Central memory CD4-positive, alpha-beta T cell (primary cell): Measurements from ENCODE around the gene HAUS8.
"Not testable (repeated sequence)": the region's sequence is repeated elsewhere in the genome, so short reads cannot be mapped to it uniquely, and the experiment has no call there.

ENCODE experiments used
- DNase-seq: peaks from one replicate; pipeline ENCODE4 v3.0.0; 2022

HAUS8 gene

GRCh38 chr19:17101686-17102628, 26.7 kb upstream of the HAUS8 start:
- DNase-seq, result no peak

DNA sequence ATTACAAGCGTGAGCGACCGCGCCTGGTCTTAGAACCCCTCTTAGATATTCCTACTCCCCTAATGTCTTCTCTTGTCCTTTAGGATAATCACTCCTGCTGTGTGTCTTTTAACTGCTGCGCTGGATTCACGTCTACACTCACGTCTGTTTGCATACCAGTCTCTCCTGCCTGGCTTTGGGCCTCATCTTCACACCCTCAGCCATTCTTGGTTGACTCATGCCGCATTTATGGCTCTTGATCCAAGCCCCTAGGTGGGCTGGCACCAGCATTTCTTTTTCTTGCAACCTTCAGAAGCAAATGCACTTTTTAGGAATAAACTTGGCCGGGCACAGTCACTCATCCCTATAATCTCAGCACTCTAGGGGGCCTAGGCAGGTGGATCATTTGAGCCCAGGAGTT, 23.1 kb upstream of the HAUS8 start:
- no peak for DNase-seq

DNA sequence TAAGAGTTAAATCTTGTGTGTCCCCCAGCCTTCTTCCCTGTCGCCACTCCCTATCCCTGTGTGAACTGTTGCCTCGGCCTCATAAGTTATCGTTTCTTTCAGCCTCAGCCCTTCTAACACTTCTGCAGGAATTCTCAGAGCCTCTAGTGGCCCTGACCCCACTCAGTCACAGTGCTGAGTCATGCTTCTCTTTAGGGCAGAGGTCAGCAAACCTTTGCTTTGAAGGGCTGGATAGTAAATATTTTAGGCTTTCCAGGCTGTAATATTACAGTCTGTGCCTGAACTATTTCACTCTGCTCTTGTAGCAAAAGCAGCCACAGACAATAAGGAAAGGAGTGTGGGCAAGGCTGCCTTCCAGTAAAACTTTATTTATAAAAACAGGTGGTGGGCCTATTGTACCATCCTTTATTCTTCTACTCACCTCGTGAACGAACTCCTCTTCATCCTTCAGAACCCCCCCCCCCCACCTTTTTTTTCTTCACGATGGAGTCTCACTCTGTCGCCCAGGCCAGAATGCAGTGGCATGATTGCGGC, 22.4 kb upstream of the HAUS8 start:
- DNase-seq, result no peak

DNA sequence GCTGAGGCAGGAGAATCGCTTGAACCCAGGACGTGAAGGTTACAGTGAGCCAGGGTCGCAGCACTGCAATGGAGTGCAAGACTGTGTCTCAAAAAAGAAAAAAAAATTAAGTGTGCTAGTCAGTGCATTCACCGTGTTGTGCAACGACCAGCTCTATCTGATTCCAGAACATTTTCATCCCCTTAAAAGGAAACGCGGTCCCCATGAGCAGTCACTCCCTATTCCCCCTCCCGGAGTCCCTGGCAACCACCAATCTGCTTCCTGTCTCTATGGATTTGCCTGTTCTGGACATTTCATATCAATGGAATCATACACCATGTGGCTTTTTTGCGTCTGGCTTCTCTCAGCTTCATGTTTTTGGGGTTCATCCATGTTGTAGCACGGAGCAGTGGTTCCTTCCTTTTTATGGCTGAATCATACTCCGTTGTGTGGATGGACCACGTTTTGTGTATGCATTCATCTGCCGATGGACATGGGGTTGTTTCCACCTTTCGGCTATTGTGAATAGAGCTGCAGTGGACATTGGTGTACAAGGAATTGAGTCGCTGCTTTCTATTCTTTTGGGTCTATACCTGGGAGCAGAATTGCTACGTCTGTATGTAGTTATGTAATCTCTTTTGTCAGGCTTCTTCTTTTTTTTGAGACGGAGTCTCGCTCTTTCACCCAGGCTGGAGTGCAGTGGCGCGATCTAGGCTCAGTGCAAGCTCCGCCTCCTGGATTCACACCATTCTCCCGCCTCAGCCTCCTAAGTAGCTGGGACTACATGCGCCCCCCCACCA, 20.1 kb upstream of the HAUS8 start:
- no peak for DNase-seq

- not testable (repeated sequence) for DNase-seq
These were observed 19.4 kb upstream of the HAUS8 start for GRCh38 chr19:17094694-17095093.

DNA sequence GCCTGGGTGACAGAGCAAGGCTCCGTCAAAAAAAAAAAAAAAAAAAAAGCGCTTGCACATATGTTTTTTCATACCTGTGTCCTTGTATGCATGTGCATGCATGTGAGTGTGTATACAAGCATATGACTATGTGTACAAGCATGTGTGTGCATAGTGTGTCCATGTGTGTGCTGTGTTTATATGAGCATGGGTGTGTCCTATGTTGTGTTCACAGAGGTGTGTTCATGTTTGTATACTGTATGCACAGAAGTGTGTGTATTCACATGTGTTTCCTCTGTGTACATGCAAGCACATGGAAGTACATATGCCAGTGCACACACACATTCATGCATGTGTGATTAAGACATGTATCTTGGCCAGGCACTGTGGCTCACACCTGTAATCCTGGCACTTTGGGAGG, 17.4 kb upstream of the HAUS8 start:
- no peak for DNase-seq

GRCh38 chr19:17091758-17092333, 16.6 kb upstream of the HAUS8 start:
- no peak for DNase-seq

GRCh38 chr19:17090583-17090982, 15.3 kb upstream of the HAUS8 start:
- DNase-seq, result no peak

DNA sequence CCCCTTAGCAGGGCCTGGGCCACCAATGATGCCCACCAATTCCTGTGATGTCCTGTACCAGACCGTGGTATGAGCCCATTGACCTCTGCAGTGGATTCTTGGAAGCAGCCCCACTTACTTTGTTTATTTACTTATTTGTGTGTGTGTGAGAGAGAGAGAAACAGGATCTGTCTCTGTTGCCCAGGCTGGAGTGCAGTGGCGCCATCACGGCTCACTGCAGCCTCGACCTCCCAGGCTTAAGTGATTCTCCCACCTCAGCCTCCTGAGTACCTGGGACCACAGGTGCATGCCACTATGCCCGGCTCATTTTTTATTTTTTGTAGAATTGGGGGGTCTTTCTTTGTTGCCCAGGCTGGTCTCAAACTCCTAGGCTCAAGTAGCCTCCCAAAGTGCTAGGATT, 13.3 kb upstream of the HAUS8 start:
- no peak for DNase-seq

- DNase-seq, result no peak
These were observed 11.6 kb upstream of the HAUS8 start for GRCh38 chr19:17086834-17087233.

- DNase-seq, result no peak
These were observed 10.9 kb upstream of the HAUS8 start for GRCh38 chr19:17086120-17086519.

- DNase-seq, result no peak
These were observed 6.7 kb upstream of the HAUS8 start for GRCh38 chr19:17081672-17082630.

- DNase-seq, result no peak
These were observed 5.2 kb upstream of the HAUS8 start for GRCh38 chr19:17080440-17080801.

GRCh38 chr19:17079710-17080439, 4.6 kb upstream of the HAUS8 start:
- DNase-seq, result peak; percentile 56

DNA sequence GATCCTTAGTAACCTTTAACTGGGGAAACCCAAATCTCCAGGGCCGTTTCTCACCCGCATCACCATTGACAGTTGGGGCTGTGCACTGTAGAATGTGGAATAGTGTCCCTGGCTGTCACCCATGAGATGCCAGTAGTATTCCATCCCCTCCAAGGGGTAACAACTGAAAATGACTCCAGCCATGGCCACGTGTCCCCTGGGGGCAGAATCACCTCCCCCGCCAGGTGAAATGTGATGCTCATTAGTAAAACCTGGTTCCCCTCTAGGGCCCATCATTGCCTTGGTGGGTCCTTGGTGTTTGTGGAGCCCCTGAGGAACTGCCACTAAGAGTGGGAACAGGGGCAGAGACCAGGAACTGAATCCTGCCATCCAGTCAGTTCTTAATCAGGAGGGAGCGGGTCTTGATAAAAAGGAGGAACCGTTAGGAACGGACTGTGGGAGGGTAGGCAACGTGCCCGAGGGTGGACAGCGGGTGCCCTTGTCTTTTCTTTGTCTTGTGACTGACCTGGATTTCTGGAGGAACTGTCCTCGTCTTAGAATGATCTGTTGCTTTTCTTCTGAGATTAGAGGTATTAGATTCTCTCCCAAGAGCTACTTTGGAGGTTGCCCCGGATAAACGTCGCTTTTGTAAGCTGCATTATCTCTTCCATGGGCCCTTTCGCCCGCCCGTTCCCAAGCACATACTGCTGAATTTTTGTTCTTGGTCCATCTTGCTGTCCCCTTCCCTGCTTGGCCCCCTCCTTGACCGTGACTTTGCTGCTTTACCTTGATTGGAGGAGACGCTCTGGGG, 3.9 kb upstream of the HAUS8 start:
- no peak for DNase-seq

DNA sequence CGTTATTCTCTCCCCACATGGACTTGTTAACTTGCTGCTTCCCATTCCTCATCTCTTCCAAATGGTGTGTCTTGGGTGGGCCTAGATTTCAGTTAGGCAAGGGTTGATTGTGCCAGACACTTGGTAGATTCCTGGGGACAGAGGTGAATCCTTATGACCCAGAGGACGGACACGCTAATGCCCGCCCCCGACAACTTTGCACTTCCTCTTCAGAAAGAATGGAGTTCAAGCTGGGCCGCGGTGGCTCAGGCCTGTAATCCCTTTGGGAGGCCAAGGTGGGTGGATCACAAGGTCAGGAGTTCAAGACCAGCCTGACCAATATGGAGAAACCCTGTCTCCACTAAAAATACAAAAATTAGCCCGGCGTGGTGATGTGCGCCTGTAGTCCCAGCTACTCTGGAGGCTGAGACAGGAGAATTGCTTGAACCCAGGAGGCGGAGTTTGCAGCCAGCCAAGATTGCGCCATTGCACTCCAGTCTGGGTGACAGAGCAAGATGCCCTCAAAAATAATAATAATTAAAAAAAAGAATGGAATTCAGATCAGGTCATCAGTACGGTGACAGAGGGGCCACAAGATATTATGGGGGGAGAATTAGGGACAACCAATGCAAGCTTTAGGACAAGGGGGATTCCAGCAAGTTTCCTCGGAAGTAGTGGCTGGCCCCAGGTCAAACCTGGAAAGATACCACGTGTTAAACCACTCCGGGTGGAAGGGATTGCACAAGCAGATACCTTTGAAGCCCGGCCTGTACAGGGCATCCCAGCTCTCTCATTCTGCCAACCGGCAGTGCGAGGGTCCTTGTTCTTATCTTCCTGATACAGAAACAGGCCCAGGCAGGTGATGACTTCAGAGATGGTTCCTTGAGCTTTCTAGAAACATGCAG, 3.0 kb upstream of the HAUS8 start:
- no peak for DNase-seq

DNA sequence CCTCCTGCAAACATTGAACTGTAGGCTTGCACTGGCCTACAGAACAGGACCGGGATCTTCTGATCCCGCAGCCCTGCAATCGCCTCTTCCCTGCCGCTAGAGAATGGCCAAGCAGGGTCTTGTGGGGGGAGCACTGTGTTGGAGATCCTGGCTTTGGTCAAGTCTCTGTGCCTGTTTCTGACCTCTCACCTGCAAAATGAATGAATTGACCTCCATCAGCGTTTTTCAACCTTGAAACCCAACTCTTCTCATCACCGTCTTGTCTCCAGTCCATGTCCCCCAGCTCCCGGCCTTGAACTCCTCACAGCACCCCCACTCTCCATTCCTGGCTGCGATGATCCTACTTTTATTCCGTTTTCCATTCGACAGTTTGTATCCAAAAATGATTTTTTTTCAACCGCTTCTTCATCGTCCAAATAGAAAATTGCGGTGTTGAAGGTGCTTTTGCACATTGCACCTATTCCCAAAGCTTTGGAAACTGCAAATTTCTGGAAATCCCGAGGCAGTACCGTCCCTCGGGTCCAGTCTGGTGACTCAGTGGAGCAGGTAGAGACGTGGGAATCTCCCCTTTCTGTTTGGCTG, 2.3 kb upstream of the HAUS8 start:
- DNase-seq, result no peak

GRCh38 chr19:17076543-17076991, 1.3 kb upstream of the HAUS8 start:
- no peak for DNase-seq
